HG03565 (cell line): ENCODE results near the gene TBC1D21.

ENCODE experiments used
- ATAC-seq: cut with Tn5 transposase; IDR thresholded peaks from one replicate; pipeline ENCODE4 v1.9.1; 2021; ENCODE audit warnings: mild to moderate bottlenecking, moderate library complexity; ENCODE audit not compliant: unreplicated experiment

The TBC1D21 gene

DNA sequence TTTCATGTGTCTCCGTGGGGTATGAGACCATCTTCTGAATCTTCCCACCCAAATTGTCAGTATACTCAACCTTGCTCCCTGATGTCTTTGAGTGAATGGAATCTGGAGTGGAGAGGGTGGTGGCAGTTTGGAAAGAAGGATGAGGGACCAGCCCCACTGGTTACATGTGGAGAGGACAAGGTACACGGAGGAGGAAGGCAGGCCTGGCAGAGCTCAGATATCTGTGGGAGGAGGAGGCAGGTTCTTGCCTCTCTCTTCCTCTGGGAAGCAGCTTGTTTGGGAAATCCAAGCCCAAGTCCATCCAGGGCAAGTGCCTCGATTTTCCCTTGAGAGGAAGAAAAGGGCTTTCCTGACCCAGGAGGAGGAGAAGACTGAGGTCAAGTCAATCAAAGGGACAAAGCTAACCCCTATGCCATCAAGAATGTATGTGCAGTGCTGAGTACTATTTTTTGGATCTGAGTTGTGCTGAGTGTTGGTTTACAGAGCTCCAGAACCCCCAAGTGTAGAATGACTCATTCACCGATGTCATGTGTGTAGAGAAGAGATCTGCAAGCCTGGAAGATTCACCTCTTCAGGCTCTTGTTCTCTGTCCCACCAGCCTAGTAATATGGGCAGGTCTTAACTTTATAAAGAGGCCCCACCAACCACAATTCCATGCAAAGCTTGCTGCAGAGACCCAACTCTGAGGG, 33.1 kb downstream of the TBC1D21 start:
- ATAC-seq, result no peak

DNA sequence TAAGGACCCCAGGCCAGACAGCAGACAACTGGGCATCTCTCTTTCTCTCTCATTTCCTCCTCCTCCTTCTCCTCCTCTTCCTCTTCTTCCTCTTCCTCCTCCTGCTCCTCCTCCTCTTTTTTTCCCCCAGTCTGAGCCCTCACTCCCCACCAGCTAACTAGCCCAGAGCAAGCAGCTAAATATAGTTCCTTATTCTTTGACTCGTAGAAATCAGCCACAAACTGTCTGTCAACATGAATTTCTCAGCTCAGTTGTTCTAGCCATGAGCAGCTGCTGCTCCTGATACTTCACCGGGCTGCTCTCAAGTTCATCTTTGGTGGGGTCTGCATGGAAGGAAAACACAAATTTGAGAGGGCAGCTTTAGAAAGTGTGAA, 33.7 kb downstream of the TBC1D21 start:
- no peak for ATAC-seq

DNA sequence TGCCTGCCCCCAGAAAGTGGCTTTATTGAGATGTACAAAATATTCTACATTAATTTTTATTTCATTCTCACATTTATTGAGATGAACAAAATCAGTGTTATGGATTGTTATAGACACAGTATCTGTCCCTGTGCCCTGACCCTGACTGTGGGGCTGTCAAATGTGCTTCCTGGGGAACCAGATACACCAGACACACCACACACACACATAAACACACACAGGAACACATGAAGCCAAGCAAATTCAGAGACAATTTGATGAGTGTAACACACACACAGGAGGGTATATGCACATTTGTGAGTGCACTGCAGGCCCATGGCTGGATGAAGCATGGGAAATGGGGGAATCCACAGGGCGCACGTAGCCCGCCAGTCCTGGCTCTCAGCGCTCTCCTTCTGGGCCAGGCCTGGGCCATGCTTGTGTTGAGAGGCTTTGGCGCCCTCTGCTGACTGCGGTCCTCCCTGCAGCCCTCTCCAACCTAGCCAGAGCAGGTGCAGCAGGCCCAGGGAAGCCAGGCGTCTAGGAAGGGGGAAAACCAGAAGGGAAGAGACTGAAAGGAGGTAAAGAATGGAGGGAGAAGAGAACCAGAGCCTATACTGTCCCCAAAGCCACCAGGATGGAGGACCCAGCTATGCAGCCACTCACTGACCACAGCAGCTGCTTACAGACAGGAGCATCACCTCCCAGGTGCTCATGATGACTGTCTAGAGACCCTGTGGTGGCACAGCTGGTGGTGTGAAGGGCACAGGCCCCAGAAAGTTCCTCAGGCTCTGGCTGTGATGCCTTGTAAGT, 34.9 kb downstream of the TBC1D21 start:
- no peak for ATAC-seq

DNA sequence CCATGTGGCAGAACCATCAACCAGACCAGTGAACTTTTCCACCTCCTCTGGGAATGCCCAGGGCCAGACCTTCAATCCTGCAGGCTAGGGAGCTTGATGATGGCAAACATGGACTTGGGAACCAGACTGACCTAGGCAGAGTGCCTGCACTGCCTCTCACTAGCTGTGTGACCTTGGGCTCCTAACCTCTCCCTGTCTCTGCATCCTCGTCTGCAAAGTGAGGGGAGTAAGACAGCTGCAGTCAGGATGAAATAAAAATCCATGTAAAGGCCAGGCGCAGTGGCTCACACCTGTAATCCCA, 35.4 kb downstream of the TBC1D21 start:
- ATAC-seq, result no peak

DNA sequence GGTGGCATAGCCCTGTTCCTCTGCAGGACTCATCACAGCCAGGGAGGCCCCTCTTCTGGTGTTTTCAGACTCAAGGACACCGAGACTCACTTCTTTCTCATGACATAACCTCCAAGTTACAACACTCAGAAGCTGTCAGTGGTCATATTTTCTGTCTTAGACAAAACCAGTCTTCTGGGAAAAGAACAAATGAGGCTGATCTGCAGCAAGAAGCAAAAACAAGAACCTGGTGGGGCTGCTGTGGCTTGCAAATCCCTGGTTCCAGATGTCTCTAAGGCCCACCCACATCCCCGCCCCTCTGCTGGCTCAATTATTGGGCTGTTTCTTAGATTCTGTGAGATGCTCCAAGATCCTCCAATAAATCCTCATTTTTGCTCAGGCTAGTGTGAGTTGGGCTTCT, 36.3 kb downstream of the TBC1D21 start:
- no peak for ATAC-seq

DNA sequence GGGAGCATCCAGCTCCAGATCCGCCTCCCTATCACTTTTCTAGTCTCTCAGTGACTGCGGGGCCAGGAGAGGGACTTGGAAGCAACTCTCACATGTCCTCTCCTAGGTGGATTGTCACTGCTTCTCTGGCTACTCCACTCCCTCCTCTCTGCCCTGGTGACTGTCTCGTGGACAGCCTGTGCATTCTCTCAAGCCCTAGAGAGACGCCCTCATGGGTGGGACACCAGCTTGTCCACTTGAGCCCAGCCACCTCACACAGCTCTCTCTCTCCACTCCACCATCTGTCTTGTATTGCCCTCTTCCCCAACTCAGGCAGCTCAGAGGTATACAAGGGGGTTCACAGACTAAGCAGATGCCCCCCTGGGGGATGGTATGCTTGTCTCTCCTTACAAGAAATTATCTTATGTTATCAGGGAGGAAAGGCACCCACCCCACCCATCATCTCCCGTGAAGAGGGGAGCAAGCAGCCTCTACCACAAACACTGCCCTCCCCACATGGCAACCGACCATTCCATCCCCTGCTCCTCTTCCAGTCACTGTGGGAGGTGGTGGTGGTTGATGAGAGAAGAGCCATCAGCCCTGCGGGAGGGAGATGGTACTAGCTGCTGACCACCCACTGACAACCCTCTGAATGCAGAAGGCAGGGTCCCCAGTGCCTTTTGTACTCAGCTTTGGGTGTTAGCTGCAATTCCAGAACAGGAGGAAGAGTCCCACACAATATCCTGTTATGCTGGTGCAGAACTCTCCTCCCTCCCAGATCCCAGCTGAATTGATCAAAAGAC, 37.3 kb downstream of the TBC1D21 start:
- ATAC-seq, result no peak

DNA sequence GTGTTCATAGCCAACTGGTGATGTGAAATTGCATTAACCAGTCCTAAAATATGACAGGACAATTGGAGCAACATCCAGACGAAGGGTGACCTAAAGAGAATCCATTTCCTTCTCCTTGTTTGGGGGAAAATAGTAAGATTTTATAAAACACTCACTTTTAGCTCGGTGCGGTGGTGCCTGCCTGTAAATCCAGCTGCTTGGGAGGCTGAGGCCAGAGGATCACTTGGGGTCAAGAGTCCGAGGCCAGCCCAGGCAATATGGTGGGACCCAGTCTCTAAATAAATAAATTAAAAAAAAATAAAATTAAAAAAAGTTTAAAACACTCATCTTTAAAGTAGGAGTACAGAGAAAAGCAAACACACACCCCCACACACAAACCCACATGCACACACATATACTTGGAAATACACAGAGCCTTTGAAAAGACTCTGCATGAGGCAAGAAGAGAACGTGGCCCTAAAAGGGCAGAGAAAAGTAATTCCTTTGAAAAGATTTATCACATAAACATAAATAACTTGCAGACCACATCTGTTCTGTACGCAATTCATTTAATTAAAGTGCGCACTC, 38.7 kb downstream of the TBC1D21 start:
- no peak for ATAC-seq

DNA sequence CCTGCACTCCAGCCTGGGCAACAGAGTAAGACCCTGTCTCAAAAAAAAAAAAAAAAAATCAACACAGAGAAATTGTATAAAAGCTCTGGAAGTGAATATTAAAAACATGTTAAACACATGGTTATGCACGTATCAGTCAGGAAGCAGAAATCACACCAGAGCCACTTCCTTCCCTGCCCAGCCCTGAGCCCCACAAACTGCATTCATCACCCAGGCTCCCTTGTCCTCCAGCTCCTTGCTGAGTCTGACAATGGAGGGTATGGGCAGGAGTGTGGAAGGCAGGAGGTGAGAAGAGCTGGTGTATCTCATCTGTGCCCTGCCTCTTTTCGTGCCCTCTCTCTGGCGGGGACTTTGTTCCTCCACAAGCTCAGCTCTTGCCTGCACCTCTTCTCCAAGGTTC, 40.8 kb downstream of the TBC1D21 start:
- ATAC-seq, result no peak

DNA sequence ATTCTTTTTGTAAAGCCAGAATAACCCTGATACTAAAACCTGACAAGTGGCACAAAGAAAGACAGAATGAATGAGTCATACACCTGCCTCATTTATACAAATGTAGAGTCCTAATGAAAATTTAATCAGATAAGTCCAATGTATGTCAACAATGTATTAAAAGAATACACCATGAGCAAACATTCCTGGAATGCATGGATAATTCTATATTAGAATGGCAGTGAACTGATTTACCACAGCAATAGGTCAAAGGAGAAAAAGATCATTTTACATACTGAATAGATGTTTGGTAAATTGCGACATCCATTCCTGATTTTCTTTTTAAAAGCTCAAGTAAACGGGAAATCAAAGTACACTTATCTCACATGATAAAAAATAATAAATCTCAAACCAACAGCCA, 41.7 kb downstream of the TBC1D21 start:
- ATAC-seq, result no peak

DNA sequence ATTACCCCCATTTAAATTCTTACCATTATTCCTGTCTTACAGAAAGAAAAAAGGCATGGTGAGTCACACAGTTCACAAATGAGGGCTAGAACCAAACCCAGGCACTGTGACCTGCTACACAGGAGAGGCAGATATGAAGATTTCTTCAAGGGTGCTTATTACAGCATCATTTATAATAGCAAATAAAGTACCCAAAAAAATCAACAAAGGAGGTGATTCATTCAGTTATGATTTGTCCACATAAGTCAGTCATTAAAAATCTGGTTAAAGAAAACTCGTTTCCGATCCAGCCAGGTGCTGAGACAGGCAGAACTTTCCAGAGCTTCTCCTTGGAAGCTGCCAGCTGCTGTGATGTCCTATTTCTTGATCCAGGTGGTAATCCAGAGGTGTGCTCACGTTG, 45.4 kb downstream of the TBC1D21 start:
- ATAC-seq, result no peak

DNA sequence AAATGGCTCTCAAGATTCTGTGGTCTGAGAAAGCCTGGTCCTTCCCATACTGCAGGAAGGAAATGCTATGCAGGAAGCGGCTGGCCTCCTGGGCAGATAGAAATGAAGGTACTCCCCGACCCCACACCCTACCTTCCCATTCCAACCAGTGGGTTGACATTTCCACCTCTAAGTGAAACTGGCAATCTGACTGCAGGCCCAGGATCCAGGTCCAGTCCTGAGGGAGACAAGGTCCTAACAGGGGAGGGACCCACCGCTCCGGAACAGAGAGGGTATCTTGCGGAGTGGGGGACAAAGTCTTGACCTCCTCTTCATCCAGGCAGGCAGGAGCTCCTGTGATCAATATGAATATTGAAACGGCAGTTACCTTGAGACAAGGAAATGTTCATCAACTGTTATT, 46.3 kb downstream of the TBC1D21 start:
- no peak for ATAC-seq

DNA sequence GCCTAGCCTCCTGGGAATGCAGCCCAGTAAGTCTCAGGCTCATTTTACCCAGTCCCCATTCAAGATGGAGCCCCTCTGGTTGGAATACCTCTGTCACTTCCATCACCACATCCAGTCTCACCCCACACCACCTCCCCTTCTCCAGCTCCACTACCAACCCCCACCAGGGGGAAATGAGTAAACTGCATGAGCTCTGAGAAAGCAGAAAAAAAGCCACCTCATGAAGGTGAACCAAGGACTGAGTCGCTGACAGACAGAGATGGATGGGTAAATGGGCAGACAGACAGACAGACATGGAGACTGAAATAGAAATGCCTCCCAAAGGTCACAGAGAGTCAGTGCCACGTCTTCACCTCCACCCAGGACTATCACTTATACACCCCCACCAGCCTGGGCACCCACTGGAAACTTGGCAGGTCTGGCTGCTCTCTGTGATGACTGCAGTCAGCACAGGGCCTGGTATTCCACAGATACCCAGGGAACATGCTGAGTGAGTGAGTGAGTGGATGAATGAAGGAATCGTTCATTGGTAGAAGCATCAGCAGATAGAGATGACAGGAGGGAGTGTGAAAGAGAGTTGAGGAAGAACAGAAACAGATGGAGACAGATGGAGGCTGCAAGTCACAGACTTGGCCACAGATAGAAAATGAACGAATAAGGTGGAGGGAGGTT, 48.0 kb downstream of the TBC1D21 start:
- ATAC-seq, result no peak

DNA sequence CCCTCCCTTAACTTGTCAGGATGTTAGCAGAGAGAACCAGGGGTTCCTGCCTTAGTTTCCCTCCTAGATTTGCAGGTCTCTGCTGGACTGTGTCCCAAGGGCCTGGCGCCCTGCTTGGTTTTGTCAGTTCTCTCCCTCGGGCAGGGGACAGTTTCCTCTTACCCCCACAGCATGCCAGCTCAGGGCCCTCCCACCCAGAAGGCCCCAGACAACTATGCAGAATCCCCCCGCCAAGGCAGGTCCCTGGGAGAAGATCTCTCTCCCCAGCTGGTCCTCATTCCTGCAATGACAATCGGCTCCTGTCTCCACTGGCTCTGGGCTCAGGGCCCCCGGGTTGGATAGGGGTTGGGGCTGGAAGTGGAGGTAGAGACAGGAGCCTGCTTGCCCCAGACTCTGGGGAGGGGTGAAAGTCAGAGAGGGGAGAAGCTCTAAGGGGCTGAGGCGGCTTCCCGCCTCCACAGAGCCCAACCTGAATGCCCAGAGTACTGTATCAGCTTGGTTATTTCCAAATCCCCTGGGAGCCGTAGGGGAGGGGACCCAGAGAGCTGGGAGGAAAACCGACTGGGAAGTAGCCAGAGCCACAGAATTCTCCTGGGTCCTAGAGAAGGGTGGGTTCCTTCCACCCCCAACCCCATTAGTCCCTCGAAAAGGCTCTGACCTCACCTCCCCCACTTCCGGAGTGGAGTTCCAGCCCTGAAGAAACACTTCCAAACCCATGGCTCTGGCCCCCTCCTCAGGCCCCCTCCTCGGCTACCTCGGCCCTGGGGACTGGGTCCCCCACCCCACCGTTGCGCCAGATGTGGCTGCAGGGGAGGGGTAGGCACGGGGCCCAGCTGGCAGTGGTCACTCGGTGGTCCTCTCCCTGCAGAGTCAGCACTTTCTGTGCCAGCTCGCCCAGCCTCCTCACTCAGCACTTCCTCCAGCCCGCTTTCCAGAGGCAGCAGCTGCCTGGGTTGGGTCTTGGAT, 49.1 kb downstream of the TBC1D21 start:
- ATAC-seq, result no peak

DNA sequence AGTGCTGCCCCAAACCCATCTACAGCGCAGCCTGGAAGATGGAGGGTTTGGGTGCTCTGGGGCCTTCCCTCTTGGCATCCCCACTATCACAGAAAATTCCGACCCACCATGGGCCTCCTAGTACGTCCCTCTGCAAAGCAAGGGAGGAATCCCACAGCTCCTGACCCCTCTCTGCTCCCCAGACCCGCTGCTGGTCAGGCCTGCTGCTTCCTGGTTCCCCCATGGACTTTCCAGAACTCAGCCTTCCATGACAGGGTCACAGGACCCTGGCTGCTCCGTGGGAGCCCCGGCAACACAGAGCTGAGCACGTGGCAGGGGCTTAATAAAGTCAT, 49.8 kb downstream of the TBC1D21 start:
- ATAC-seq, result no peak

DNA sequence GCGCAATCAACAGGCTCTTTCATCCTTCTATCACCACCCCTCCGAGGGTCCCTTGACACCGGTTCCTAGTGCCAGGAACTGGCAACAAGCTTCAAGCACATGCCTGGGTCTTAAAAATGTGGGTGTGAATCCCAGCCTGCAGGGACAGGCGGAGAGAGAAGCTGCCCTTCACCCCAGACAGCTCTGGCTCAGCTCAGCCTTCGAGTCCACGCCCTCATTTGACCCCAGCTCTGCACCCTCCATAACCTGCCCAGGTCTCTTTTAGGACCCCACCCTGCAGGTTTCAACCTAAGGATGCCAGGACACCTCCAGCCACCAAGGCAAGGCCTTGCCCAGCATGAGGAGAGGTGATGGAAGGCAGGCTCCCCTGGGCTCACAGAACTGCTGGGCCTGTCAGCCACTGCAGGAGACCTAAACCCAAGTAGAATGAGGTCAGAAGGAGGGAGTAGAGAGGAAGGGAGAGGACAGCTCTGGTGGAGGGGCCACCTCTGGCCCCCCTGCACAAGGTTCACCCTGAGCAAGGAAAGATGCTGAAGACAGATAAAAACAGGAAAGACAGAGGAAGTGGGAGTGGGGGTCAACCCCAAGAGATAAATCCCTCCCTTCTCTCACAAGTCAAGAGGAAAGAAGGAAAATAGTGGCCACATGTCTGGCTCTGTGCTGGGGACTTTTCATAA, 50.3 kb downstream of the TBC1D21 start:
- ATAC-seq, result no peak

DNA sequence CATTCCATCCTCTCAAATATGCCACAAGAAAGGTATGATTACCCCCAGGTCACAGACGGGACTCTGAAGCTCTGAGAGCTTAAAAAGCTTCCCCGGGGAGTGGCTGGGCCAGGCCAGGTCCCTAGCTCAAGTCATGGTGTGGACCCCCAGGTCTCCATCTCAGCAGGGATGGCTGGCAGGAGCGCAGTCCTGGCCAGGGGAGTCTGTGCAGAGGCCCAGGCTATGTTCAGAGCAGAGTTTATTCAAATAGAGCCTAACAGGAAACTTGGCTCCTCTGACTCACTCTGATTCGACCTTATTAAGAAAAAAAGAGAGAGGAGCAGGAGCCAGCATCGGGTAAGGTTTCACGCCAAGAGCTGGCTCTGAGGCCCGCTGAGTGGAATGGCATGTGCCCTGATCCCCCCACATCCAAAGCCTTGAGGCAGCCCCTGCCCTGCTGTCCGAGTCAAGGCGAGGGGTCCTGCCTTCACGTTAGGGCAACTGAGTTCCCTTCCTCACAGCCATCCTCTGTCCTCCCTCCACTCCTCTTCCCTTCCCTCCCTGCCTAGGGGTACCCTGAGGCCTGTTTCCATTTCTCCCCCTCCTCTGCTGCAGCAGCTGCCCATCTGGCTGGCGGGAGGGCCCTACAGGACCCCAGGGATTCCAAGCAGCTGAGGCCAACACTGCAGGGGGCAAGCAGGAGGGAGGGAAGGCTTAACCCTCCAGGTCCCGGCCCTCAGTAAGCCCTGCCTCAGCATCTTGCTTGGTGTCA, 51.0 kb downstream of the TBC1D21 start:
- no peak for ATAC-seq

DNA sequence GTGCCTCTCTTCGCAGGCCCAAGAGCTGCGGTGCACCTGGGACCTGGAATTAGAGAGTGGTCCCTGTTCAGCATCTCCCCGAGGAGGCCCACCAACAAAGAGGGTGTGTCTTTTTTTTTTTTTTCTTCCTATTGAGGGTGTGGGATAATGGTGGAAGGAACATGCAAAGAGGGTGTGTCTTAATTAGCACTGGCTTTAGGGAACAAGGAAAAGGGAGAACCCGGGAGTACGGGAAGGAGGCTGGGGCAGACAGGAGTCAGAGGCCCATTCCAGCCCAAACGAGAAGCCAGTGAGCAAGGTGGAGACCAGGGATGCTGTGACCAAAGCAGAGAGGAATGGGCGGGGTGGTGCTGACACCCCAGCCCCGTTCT, 52.5 kb downstream of the TBC1D21 start:
- ATAC-seq, result no peak

DNA sequence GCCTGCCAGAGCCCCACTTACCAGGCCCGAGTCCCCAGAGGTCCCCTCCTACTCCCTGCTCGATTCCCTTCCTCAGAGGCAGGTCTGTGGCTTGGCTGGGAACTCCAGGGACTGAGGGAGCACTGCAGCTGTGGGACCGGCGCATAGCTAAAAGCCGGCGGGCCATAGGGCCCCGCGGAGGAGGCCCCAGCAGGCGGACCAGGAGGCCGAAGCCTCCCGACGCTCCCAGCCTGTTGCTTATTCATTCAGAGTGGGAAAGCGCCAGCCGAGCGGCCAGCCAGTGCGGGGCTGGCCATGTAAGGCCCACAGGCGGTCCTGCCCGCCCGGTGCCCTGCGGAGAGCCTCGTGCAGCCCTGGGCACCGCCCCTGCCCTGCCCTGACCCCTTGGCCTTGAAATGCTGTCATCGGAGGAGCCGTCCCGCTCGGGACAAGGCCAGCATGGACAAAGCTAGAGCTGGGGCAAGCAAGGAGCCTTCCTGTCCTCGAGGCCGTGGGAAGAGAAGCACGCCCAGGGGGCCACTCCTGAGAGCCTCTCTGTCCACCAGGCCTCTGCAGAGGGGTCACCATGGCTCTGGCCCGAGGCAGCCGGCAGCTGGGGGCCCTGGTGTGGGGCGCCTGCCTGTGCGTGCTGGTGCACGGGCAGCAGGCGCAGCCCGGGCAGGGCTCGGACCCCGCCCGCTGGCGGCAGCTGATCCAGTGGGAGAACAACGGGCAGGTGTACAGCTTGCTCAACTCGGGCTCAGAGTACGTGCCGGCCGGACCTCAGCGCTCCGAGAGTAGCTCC, 53.0 kb downstream of the TBC1D21 start, which contains the start of gene LOXL1:
Gene LOXL1, plus strand, starts transcription at position 244 of the 784 bp plus-strand sequence. Its CDS starts 322 bp downstream, at position 566.
- no peak for ATAC-seq
